ENCODE data around the gene SCGB2A2.

DNA sequence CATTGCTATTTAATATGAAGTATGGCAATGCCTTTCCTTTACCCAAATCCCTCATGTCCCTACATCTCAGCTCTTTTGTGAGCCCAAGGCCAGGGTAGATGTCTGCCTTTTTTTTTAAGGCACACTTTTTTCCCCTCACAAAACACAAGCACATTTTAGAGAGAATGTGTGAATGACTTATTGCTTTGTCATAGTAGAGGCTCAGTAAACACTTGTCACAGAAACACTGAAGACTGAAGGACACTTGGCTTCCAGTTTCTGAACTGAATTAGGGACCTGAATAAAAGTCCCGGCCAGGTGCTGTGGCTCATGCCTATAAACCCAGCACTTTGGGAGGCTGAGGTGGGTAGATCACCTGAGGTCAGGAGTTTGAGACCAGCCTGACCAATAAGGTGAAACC is 2.9 kb upstream of the SCGB2A2 start:
- TF ChIP-seq, protein P1, sequence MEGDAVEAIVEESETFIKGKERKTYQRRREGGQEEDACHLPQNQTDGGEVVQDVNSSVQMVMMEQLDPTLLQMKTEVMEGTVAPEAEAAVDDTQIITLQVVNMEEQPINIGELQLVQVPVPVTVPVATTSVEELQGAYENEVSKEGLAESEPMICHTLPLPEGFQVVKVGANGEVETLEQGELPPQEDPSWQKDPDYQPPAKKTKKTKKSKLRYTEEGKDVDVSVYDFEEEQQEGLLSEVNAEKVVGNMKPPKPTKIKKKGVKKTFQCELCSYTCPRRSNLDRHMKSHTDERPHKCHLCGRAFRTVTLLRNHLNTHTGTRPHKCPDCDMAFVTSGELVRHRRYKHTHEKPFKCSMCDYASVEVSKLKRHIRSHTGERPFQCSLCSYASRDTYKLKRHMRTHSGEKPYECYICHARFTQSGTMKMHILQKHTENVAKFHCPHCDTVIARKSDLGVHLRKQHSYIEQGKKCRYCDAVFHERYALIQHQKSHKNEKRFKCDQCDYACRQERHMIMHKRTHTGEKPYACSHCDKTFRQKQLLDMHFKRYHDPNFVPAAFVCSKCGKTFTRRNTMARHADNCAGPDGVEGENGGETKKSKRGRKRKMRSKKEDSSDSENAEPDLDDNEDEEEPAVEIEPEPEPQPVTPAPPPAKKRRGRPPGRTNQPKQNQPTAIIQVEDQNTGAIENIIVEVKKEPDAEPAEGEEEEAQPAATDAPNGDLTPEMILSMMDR (conservative IDR thresholded peaks at IDR 0.05 in 1 of 2, IDR thresholded peaks at IDR 0.05 in 1 of 2; ENCODE audit: extremely low read depth in 1 of 2, insufficient read depth in 1 of 2, low read depth in 1 of 2, low read length in 2 of 2) = no peak
- no peak for TF ChIP-seq EZH2 (IDR thresholded peaks at IDR 0.05; ENCODE audit: borderline replicate concordance, low read length)

Measured in mammary epithelial cell (primary cell).